H1 (cell line): Measurements from ENCODE around the gene CORO7. TPM values are rescaled to one million over a fixed set of nuclear protein-coding genes. Genes with fewer than 3 reads are reported as not detected.

Source experiments
- GABPA ChIP-seq: IDR thresholded peaks from 2 replicates; pipeline ENCODE4 v1.6.1; 2011; ENCODE audit warnings: mild to moderate bottlenecking, low read length, moderate library complexity, borderline replicate concordance; ENCODE audit not compliant: insufficient read depth
- NANOG ChIP-seq: IDR thresholded peaks from 2 replicates; pipeline ENCODE4 v1.6.1; 2011; ENCODE audit warnings: low read length, low read depth, mild to moderate bottlenecking, inconsistent platforms; ENCODE audit not compliant: insufficient read depth, poor library complexity, severe bottlenecking
- polyA plus RNA-seq, 7 experiments: library from polyadenylated mRNA; depleted of rRNA in 3 of 7; stranded (reverse) in 5 of 7; unstranded in 2 of 7; fragments of >200 nt in 5 of 7; fragments of 200-250 nt in 2 of 7; gene quantifications; 1 replicate in 5 of 7; 2 replicates in 1 of 7; 4 replicates in 1 of 7; pipeline versions ENCODE4 v1.2.1 to v1.2.3, GENCODE V29; 2011 to 2013; ENCODE audit warnings: missing spikeins in 2 of 7, mixed read lengths in 2 of 7
- total RNA-seq: library from RNA; stranded (reverse); fragmentation: NEBNext Ultra II Directional; extraction: Animal tissue kit (Norgen Biotek cat#: 25700); gene quantifications from 2 replicates; pipeline ENCODE4 v1.2.1, GENCODE V29; 2021

CORO7 gene
- total and polyA plus RNA-seq, 2 of the 8 experiments (the other 6 are each of a cell fraction or from before 2014, with no cell fraction given): 25.2 to 29.8 TPM

DNA sequence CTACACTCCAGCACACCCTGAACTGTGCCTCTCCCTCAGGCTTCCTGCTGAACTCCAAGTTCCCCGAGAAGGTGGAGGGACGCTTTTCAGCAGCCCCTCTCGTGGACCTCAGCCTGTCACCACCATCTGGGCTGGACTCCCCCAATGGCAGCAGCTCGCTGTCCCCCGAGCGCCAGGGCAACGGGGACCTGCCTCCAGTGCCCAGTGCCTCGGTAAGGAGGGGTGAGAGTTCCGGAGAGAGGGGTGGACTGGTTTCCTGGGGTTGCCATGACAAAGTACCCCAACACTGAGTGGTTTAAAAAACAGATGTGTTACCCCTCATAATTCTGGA lies 83.1 kb downstream of the CORO7 start (continued):
- TF ChIP-seq GABPA (no peak), NANOG (no peak)
- TF ChIP-seq, all 59 proteins: peak for 0
